Erythroblast (primary cell): ENCODE results near the gene SCLT1.

Experiments
- GATA1 ChIP-seq: IDR thresholded peaks from 2 replicates; pipeline ENCODE4 v1.6.1; 2011; ENCODE audit warnings: low read depth, mild to moderate bottlenecking, control low read depth, low read length, moderate library complexity
- POLR2A ChIP-seq: IDR thresholded peaks from 2 replicates; pipeline ENCODE4 v1.6.1; 2011; ENCODE audit warnings: mild to moderate bottlenecking, low read length

- TF ChIP-seq POLR2A, result no peak
- TF ChIP-seq GATA1, result no peak
Measured at GRCh38 chr4:128986019-128986418, 107.3 kb downstream of the SCLT1 start.
